Measurements from ENCODE around the gene TNIP2.

TNIP2 gene

DNA sequence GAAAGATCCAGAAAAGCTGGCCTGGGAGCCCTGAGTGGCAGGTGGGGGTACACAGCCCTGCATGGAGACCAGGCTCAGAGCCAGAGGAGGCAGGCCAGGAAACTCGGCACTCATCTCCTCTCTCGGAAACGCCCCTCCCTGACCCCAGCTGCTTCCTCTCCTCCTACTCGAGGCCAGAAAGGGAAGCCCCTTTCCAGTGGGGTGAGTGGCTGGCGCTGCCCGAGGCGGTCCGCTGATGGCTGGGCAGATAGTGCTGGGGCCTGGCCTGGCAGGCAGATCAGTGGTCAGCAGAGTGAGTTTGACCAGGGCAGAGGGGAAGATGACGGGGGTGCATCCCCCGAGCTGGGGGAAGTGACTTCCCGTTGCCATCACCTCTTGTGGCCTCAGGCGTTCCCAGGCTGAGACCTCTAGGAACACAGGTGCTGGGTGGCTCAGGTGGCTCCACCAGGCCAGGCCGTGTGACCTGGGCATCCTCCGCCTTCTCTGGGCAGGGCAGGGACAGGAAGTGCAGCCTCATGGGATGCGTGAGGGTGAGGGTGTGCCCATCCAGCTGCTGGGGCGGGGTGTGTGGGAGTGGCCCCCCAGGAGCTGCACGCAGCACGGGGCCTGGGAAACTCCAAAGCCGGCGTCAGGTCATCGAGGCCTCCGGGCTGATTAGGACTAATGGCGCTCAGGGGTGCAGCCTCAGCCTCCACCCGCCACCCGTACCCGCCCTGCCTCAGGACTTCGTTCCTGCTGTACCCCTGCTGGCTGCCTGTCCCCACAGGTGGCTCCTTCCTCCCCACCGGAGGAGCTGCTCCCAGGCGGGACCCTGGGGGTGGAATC, 42.5 kb upstream of the TNIP2 start:
- Histone ChIP-seq H3K36me3 (ENCODE audit: insufficient read depth, low read length) (peaks cover 4% of the 10 kb centered on the region; the same call in 1 of the 2 replicates), H3K4me3 (ENCODE audit: low read depth, low read length) (no peak overlapping the region), H3K27ac (ENCODE audit: low read depth, low read length) (no peak overlapping the region), H3K79me2 (ENCODE audit: control insufficient read depth, insufficient read depth, low read length, unreplicated experiment) (peaks cover 78% of the 10 kb centered on the region), H3K27me3 (ENCODE audit: insufficient read depth, low read length) (no peaks in the 10 kb centered on the region), H3K4me1 (ENCODE audit: control insufficient read depth, insufficient read depth, low read length, unreplicated experiment) (peaks cover 83% of the 10 kb centered on the region), H2AFZ (ENCODE audit: low read length, unreplicated experiment) (no peak overlapping the region)

DNA sequence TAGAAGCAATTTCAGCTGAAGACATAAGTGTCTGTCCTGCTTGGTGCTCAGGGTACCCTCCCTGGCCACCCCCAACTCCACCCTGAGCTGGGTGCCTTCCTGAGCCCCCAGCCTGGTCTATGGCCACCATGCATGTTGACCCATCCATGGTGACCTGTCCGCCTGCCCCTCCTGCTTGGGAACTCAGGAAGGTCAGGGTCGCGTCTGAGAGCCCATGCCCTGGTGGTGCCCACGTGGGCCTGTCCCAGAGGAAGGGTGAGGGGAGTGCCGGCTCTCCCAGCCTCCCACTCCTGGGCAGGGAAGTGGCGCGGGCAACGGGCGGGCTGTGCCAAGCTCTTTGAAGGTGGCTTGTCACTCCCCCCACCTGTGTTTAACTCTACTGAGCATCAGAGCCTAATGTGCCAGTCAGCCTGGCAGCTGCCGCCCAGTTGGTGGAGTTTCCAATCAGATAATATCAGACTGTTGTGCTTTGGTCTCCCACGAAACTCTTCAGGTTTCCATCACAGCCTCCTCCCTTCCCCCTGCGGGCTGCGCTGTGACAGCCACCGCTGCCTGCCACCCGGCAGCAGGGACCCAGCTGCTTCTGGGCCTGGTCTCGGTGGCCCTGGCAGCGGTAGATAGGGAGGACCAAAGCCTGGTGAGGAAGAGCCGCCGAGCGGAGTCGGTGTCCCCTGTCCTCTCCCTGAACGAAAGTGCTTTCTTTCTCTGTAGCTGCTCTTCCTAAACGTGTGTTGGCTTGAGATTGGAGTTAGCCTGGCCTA, 41.6 kb upstream of the TNIP2 start:
- Histone ChIP-seq H3K27me3 (ENCODE audit: insufficient read depth, low read length) (no peaks in the 10 kb centered on the region), H3K4me3 (ENCODE audit: low read depth, low read length) (no peak overlapping the region), H3K4me1 (ENCODE audit: control insufficient read depth, insufficient read depth, low read length, unreplicated experiment) (peaks cover 83% of the 10 kb centered on the region), H2AFZ (ENCODE audit: low read length, unreplicated experiment) (no peak overlapping the region), H3K36me3 (ENCODE audit: insufficient read depth, low read length) (no peaks in the 10 kb centered on the region), H3K27ac (ENCODE audit: low read depth, low read length) (no peak overlapping the region), H3K79me2 (ENCODE audit: control insufficient read depth, insufficient read depth, low read length, unreplicated experiment) (peaks cover 74% of the 10 kb centered on the region)

DNA sequence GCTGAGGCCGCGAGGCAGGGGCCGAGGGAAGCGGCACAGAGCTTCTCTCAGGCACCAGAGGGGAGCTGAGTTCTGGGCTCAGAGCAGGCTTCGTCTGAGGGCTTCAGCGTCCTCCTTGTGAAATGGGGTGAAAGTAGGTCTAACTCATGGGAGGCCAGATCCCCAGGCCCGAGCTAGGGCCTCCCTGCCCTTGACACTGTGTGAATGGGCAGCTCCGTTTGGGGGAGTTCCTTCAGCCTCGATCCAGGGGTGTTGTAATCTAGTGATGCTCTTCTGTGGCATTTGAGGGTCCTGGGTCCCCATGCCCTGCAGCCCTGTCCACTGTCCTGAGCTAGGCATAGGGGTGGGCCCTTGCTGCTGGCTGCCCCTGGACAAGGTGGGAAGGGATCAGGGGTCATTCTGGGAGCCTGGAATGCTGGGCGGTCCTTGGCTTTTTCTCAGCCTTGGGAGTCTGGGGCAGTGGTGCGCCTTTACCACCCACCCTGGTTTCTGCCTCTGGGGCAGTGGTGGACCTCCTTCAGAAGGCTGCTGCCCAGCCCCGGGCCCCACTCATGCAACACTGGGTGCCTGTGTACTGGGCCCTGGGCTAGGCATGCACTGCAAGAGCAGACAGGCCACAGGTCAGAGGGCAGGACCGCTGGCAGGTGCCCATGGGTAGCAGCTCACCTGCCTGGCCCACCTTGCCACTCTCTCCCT, 40.9 kb upstream of the TNIP2 start:
- H3K27ac ChIP-seq (ENCODE audit: low read depth, low read length): peak overlapping the region; percentile 58
- no peaks in the 10 kb centered on the region for H3K27me3 ChIP-seq (ENCODE audit: insufficient read depth, low read length)
- H3K79me2 ChIP-seq (ENCODE audit: control insufficient read depth, insufficient read depth, low read length, unreplicated experiment): peaks cover 71% of the 10 kb centered on the region
- no peaks in the 10 kb centered on the region for H3K36me3 ChIP-seq (ENCODE audit: insufficient read depth, low read length)
- H2AFZ ChIP-seq (ENCODE audit: low read length, unreplicated experiment): no peak overlapping the region
- no peak overlapping the region for H3K4me3 ChIP-seq (ENCODE audit: low read depth, low read length)
- H3K4me1 ChIP-seq (ENCODE audit: control insufficient read depth, insufficient read depth, low read length, unreplicated experiment): peaks cover 89% of the 10 kb centered on the region

- Histone ChIP-seq H3K4me3 (ENCODE audit: low read depth, low read length) (peak overlapping the region; percentile 80; the same call in 1 of the 2 replicates), H3K4me1 (ENCODE audit: control insufficient read depth, insufficient read depth, low read length, unreplicated experiment) (peaks cover 82% of the 10 kb centered on the region), H3K79me2 (ENCODE audit: control insufficient read depth, insufficient read depth, low read length, unreplicated experiment) (peaks cover 69% of the 10 kb centered on the region)
Observed at GRCh38 chr4:2795893-2796848, 40.0 kb upstream of the TNIP2 start.

DNA sequence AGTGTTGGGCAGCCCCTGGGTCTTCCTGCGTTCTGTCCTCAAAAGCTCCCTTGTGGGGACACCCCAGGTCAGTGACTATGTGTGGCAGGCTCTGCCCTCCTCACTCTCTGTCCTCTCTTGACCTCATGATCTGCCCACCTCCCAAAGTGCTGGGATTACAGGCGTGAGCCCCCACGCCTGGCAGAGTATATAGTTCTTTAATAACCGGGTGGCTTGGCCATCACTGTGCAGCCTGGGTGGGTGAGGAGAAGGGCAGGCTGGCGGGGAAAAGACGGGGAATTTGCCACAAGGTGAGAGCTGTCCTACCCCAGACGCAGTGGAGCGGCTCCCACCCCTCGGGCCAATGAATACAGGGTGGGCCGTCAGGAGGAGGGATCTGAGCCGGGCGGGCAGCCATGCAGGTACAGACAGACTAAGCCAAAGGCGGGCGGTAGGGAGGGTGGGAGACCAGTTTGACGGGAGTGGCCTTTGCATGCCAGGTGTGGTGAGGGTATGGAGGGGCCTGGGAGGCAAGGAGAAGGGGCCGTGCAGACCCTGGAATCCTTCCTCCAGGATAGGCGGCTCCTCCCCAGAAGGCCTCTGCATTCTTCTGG, 39.3 kb upstream of the TNIP2 start:
- peak overlapping the region; percentile 89 for H3K27ac ChIP-seq (ENCODE audit: low read depth, low read length)

More at GRCh38 chr4:2795893-2796848, 40.0 kb upstream of the TNIP2 start:
- Histone ChIP-seq H3K36me3 (ENCODE audit: insufficient read depth, low read length) (no peaks in the 10 kb centered on the region), H3K27me3 (ENCODE audit: insufficient read depth, low read length) (no peaks in the 10 kb centered on the region), H2AFZ (ENCODE audit: low read length, unreplicated experiment) (no peak overlapping the region), H3K27ac (ENCODE audit: low read depth, low read length) (peak overlapping the region; percentile 58)

DNA sequence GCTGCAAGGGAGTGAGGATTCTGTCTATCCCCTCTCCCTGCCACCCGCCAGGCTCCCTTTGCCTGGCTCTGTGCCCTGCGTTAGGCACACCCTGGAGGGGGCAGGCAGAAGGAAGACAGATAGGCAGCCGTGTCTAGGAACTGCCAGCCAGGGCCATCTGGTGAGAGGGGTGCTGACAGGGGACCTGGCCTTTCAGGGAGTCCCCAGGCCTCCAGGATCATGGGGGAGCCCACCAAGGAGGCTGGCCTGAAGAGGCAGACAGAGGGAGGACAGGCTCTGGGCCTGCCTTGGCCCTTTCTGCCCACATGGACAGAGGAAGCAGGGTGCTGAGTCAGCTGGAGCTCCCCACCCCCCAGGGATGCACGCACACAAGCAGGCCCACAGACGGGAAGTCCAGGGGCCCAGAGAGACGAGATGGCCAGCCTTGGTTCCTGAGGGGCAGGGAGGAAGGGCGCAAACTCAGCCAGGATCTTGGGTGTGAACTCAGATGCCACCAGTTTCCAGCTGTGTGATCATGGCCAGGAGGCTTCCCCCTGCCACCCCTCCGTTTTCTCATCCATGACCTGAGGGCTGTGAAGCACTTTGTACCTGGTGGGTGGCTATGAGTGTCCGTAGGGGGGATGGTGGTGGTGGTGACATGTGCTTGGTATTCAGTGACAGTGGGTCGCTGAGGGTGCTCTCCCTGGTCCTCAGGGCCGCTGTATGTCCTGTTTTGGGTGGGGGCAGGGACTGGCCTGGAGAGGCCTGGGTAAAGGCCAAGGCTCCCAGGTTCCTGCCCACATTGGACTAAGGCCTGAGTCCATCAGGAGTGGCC, 38.6 kb upstream of the TNIP2 start:
- peak overlapping the region; percentile 15 for H2AFZ ChIP-seq (ENCODE audit: low read length, unreplicated experiment)
- peak overlapping the region; percentile 89 for H3K27ac ChIP-seq (ENCODE audit: low read depth, low read length)
- H3K4me1 ChIP-seq (ENCODE audit: control insufficient read depth, insufficient read depth, low read length, unreplicated experiment): peaks cover 67% of the 10 kb centered on the region

More for the DNA sequence above, 39.3 kb upstream of the TNIP2 start:
- H3K79me2 ChIP-seq (ENCODE audit: control insufficient read depth, insufficient read depth, low read length, unreplicated experiment): peaks cover 65% of the 10 kb centered on the region
- H3K4me3 ChIP-seq (ENCODE audit: low read depth, low read length): peak overlapping the region; percentile 80
- H2AFZ ChIP-seq (ENCODE audit: low read length, unreplicated experiment): no peak overlapping the region
- peaks cover 74% of the 10 kb centered on the region for H3K4me1 ChIP-seq (ENCODE audit: control insufficient read depth, insufficient read depth, low read length, unreplicated experiment)
- no peaks in the 10 kb centered on the region for H3K27me3 ChIP-seq (ENCODE audit: insufficient read depth, low read length)
- H3K36me3 ChIP-seq (ENCODE audit: insufficient read depth, low read length): no peaks in the 10 kb centered on the region

GRCh38 chr4:2793586-2794485, 37.7 kb upstream of the TNIP2 start:
- peaks cover 49% of the 10 kb centered on the region for H3K79me2 ChIP-seq (ENCODE audit: control insufficient read depth, insufficient read depth, low read length, unreplicated experiment)
- H2AFZ ChIP-seq (ENCODE audit: low read length, unreplicated experiment): no peak overlapping the region
- peak overlapping the region; percentile 80 for H3K4me3 ChIP-seq (ENCODE audit: low read depth, low read length)
- H3K27ac ChIP-seq (ENCODE audit: low read depth, low read length): peak overlapping the region; percentile 89
- H3K4me1 ChIP-seq (ENCODE audit: control insufficient read depth, insufficient read depth, low read length, unreplicated experiment): peaks cover 59% of the 10 kb centered on the region
- no peaks in the 10 kb centered on the region for H3K36me3 ChIP-seq (ENCODE audit: insufficient read depth, low read length)
- no peaks in the 10 kb centered on the region for H3K27me3 ChIP-seq (ENCODE audit: insufficient read depth, low read length)

More for the DNA sequence above, 38.6 kb upstream of the TNIP2 start:
- Histone ChIP-seq H3K36me3 (ENCODE audit: insufficient read depth, low read length) (no peaks in the 10 kb centered on the region), H3K27me3 (ENCODE audit: insufficient read depth, low read length) (no peaks in the 10 kb centered on the region), H3K4me3 (ENCODE audit: low read depth, low read length) (peak overlapping the region; percentile 80), H3K79me2 (ENCODE audit: control insufficient read depth, insufficient read depth, low read length, unreplicated experiment) (peaks cover 58% of the 10 kb centered on the region)

- H3K27me3 ChIP-seq (ENCODE audit: insufficient read depth, low read length): no peaks in the 10 kb centered on the region
- H3K79me2 ChIP-seq (ENCODE audit: control insufficient read depth, insufficient read depth, low read length, unreplicated experiment): peaks cover 41% of the 10 kb centered on the region
- no peak within 1 kb of the TSS for H2AFZ ChIP-seq (ENCODE audit: low read length, unreplicated experiment)
- no peaks in the 10 kb centered on the region for H3K36me3 ChIP-seq (ENCODE audit: insufficient read depth, low read length)
- peak within 1 kb of the TSS; percentile 80 for H3K4me3 ChIP-seq (ENCODE audit: low read depth, low read length)
- peak within 1 kb of the TSS; percentile 89 for H3K27ac ChIP-seq (ENCODE audit: low read depth, low read length)
- peaks cover 50% of the 10 kb centered on the region for H3K4me1 ChIP-seq (ENCODE audit: control insufficient read depth, insufficient read depth, low read length, unreplicated experiment)
Observed at GRCh38 chr4:2792711-2793585, 36.8 kb upstream of the TNIP2 start, which contains the start of gene SH3BP2. TSS of gene SH3BP2 (plus strand) at chr4:2793085. CDS start at chr4:2820618, 27,533 bp downstream.

All from ACC112 (cell line).